PC-3 (cell line): ENCODE data around the gene LAMC2. TPM values are rescaled to one million over a fixed set of nuclear protein-coding genes. Genes with fewer than 3 reads are reported as not detected.

Experiments used
- ATAC-seq: fragments of 200-7000 bp; cut with Tn5 transposase; 2 replicates; pipeline ENCODE4 v1.9.1; 2020; ENCODE audit warnings: mild to moderate bottlenecking, moderate library complexity
- BruUV-seq: library from RNA; stranded (reverse); fragments of 400-500 nt; replicated peaks from 2 replicates; lab custom pipeline; 2021; lab: Mats Ljungman, UMichigan
- CTCF ChIA-PET: fragments of 300-600 bp; sonication (Branson Sonifier 250); formaldehyde crosslinking; loops from one replicate; lab custom pipeline; 2022; ENCODE audit warnings: antibody characterized with exemption; lab: Charles Lee
- POLR2A ChIA-PET: fragments of 300-600 bp; sonication (Branson Sonifier 250); formaldehyde crosslinking; loops from one replicate; lab custom pipeline; 2022; ENCODE audit warnings: antibody characterized with exemption; ENCODE audit not compliant: unreplicated experiment; lab: Charles Lee
- DNase-seq: peaks from one replicate; pipeline ENCODE4 v3.0.0-alpha.2; 2015
- H2AFZ ChIP-seq: fragments of 300-600 bp; sonication (generic); 2 replicates; pipeline ENCODE4 v1.6.0; 2016; ENCODE audit warnings: antibody characterized with exemption, low read length
- H3F3A ChIP-seq: fragments of 300-600 bp; sonication (generic); one replicate; pipeline ENCODE4 v1.6.0; 2017; ENCODE audit warnings: antibody characterized with exemption, low read length, control low read depth, mild to moderate bottlenecking; ENCODE audit not compliant: unreplicated experiment
- H3K27ac ChIP-seq: fragments of 300-600 bp; sonication (generic); 2 replicates; pipeline ENCODE4 v1.5.1; 2016; ENCODE audit warnings: mild to moderate bottlenecking, low read length
- H3K27me3 ChIP-seq: fragments of 300-600 bp; sonication (generic); 2 replicates; pipeline ENCODE4 v1.6.1; 2016; ENCODE audit warnings: low read length, mixed read lengths
- H3K36me3 ChIP-seq: fragments of 300-600 bp; sonication (generic); 2 replicates; pipeline ENCODE4 v1.6.1; 2016; ENCODE audit warnings: low read depth, mixed run types, low read length, mixed read lengths
- H3K4me1 ChIP-seq: fragments of 300-600 bp; sonication (generic); 2 replicates; pipeline ENCODE4 v1.5.1; 2016; ENCODE audit warnings: low read length; ENCODE audit not compliant: insufficient read depth
- H3K4me2 ChIP-seq: fragments of 300-600 bp; sonication (generic); 2 replicates; pipeline ENCODE4 v1.6.0; 2016; ENCODE audit warnings: low read length
- H3K4me3 ChIP-seq: fragments of 300-600 bp; sonication (generic); 2 replicates; pipeline ENCODE4 v1.5.1; 2016; ENCODE audit warnings: mild to moderate bottlenecking, low read length, mixed read lengths
- H3K79me2 ChIP-seq: fragments of 300-600 bp; sonication (generic); 2 replicates; pipeline ENCODE4 v1.6.1; 2017; ENCODE audit warnings: low read length, mixed read lengths
- H3K9ac ChIP-seq: fragments of 300-600 bp; sonication (generic); 2 replicates; pipeline ENCODE4 v1.6.0; 2016; ENCODE audit warnings: mild to moderate bottlenecking, low read length
- H3K9me2 ChIP-seq: fragments of 300-600 bp; sonication (generic); replicated peaks from 2 replicates; pipeline ENCODE4 v1.6.1; 2016; ENCODE audit warnings: mixed run types, low read length, mixed read lengths
- H3K9me3 ChIP-seq: fragments of 300-600 bp; sonication (generic); 2 replicates; pipeline ENCODE4 v1.6.1; 2016; ENCODE audit warnings: low read length, mixed read lengths
- H4K20me1 ChIP-seq: fragments of 300-600 bp; sonication (generic); 2 replicates; pipeline ENCODE4 v1.6.1; 2016; ENCODE audit warnings: low read length, mixed read lengths
- CTCF ChIP-seq: fragments of 300-600 bp; sonication (generic); conservative IDR thresholded peaks from 2 replicates; pipeline ENCODE4 v1.5.1; 2017; ENCODE audit warnings: antibody characterized with exemption, low read depth, mild to moderate bottlenecking, low read length
- EZH2 ChIP-seq: fragments of 300-600 bp; sonication (generic); IDR thresholded peaks from one replicate; pipeline ENCODE4 v1.6.1; 2017; ENCODE audit warnings: antibody characterized with exemption, mild to moderate bottlenecking, low read length; ENCODE audit not compliant: unreplicated experiment
- EZH2phosphoT487 ChIP-seq: fragments of 300-600 bp; sonication (generic); IDR thresholded peaks from 2 replicates; pipeline ENCODE4 v1.6.1; 2018; ENCODE audit warnings: mild to moderate bottlenecking, antibody characterized with exemption, low read length, borderline replicate concordance
- intact Hi-C: fragments of 100-400 bp; cut with micrococcal nuclease; formaldehyde crosslinking; loops from 2 replicates; pipeline ENCODE4 v1.9.0; 2023
- total RNA-seq: library from RNA; depleted of rRNA; stranded (reverse); fragments of >200 nt; gene quantifications from 2 replicates; pipeline ENCODE4 v1.2.3, GENCODE V29; 2014

The LAMC2 gene
- total RNA-seq, 1 experiment from 2014 or later, result 105 TPM

- peaks cover 17% of the 10 kb centered on the region for H3K4me1 ChIP-seq
- peaks cover 5% of the 10 kb centered on the region for H3F3A ChIP-seq
- no peak overlapping the region for H3K9ac ChIP-seq
- H3K9me3 ChIP-seq, result no peaks in the 10 kb centered on the region
- H3K4me2 ChIP-seq, result no peak overlapping the region
- ATAC-seq (no peak), DNase-seq (no peak)
- H3K79me2 ChIP-seq, result peaks cover 72% of the 10 kb centered on the region
- no TSS peak for BruUV-seq
- H3K27ac ChIP-seq, result no peak overlapping the region
- no peaks in the 10 kb centered on the region for H3K9me2 ChIP-seq
- ChIA-PET POLR2A (interaction anchor here (0.5 kb wide), 1 partner anchor 123 kb away, joined by 3 read pairs; no protein-coding TSS in a partner anchor), CTCF (no interaction called here)
- H3K4me3 ChIP-seq, result no peak overlapping the region
- no peaks in the 10 kb centered on the region for H3K27me3 ChIP-seq
- no peak for TF ChIP-seq EZH2phosphoT487
- TF ChIP-seq EZH2, result no peak
- no peak for TF ChIP-seq CTCF
- intact Hi-C loops, result no loop called here
- H3K36me3 ChIP-seq, result peaks cover 3% of the 10 kb centered on the region; the same call in 1 of the 2 replicates
- H2AFZ ChIP-seq, result no peak overlapping the region
- H4K20me1 ChIP-seq, result no peaks in the 10 kb centered on the region
Observed at GRCh38 chr1:183193963-183194525, 8.0 kb downstream of the LAMC2 start.

- no peaks in the 10 kb centered on the region for H3K27me3 ChIP-seq
- ATAC-seq (no peak), DNase-seq (no peak)
- H3K79me2 ChIP-seq, result peaks cover 70% of the 10 kb centered on the region
- H3K4me2 ChIP-seq, result peak overlapping the region; percentile 13; the same call in 1 of the 2 replicates
- CTCF ChIA-PET, result no interaction called here
- no peaks in the 10 kb centered on the region for H4K20me1 ChIP-seq
- H3K27ac ChIP-seq, result peak overlapping the region; percentile 36
- no peak overlapping the region for H3K9ac ChIP-seq
- no peak overlapping the region for H3K4me3 ChIP-seq
- POLR2A ChIA-PET, result no interaction called here
- peaks cover 17% of the 10 kb centered on the region for H3K4me1 ChIP-seq
- peaks cover 3% of the 10 kb centered on the region; the same call in 1 of the 2 replicates for H3K36me3 ChIP-seq
- no TSS peak for BruUV-seq
- no peaks in the 10 kb centered on the region for H3K9me2 ChIP-seq
- intact Hi-C loops, result no loop called here
- H3K9me3 ChIP-seq, result no peaks in the 10 kb centered on the region
- peaks cover 5% of the 10 kb centered on the region for H3F3A ChIP-seq
- no peak overlapping the region for H2AFZ ChIP-seq
- TF ChIP-seq EZH2phosphoT487 (no peak), CTCF (no peak), EZH2 (no peak)
Observed at GRCh38 chr1:183194527-183195141, 8.6 kb downstream of the LAMC2 start.

- Histone ChIP-seq H3K4me1 (peaks cover 17% of the 10 kb centered on the region), H3K27ac (peak overlapping the region; percentile 36), H3K79me2 (peaks cover 67% of the 10 kb centered on the region), H3K9me3 (no peaks in the 10 kb centered on the region), H4K20me1 (no peaks in the 10 kb centered on the region), H3F3A (peaks cover 5% of the 10 kb centered on the region), H3K9ac (no peak overlapping the region), H3K4me2 (peak overlapping the region; percentile 13; the same call in 1 of the 2 replicates), H3K36me3 (peaks cover 3% of the 10 kb centered on the region; the same call in 1 of the 2 replicates), H3K27me3 (no peaks in the 10 kb centered on the region), H3K9me2 (no peaks in the 10 kb centered on the region), H2AFZ (no peak overlapping the region), H3K4me3 (no peak overlapping the region)
- DNase-seq (peak; percentile 38), ATAC-seq (peak; percentile 63)
- BruUV-seq, result no TSS peak
- intact Hi-C loops, result no loop called here
- TF ChIP-seq EZH2phosphoT487 (no peak), CTCF (no peak), EZH2 (no peak)
- ChIA-PET CTCF (interaction anchor here (0.6 kb wide), 1 partner anchor 40 kb away, joined by 3 read pairs; no protein-coding TSS in a partner anchor), POLR2A (no interaction called here)
Observed at GRCh38 chr1:183195142-183195574, 9.1 kb downstream of the LAMC2 start.
